ENCODE data around the gene ARHGEF25.

- TF ChIP-seq, protein P1, sequence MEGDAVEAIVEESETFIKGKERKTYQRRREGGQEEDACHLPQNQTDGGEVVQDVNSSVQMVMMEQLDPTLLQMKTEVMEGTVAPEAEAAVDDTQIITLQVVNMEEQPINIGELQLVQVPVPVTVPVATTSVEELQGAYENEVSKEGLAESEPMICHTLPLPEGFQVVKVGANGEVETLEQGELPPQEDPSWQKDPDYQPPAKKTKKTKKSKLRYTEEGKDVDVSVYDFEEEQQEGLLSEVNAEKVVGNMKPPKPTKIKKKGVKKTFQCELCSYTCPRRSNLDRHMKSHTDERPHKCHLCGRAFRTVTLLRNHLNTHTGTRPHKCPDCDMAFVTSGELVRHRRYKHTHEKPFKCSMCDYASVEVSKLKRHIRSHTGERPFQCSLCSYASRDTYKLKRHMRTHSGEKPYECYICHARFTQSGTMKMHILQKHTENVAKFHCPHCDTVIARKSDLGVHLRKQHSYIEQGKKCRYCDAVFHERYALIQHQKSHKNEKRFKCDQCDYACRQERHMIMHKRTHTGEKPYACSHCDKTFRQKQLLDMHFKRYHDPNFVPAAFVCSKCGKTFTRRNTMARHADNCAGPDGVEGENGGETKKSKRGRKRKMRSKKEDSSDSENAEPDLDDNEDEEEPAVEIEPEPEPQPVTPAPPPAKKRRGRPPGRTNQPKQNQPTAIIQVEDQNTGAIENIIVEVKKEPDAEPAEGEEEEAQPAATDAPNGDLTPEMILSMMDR (IDR thresholded peaks at IDR 0.05), result no peak
- TF ChIP-seq EZH2 (IDR thresholded peaks at IDR 0.05; ENCODE audit: borderline replicate concordance, insufficient read depth, low read depth, low read length, poor library complexity, severe bottlenecking), result no peak
Measured at GRCh38 chr12:57613427-57614109, 2.3 kb downstream of the ARHGEF25 start.

Measured in B cell (primary cell).